GM12878 (cell line): ENCODE data around the gene KDM6B. TPM values are rescaled to one million over a fixed set of nuclear protein-coding genes. Genes with fewer than 3 reads are reported as not detected.
A peak's percentile ranks its signal among the peaks of the same experiment; 100 is the strongest.

Experiments used
- ATAC-seq: fragments of 200-7000 bp; cut with Tn5 transposase; 3 replicates; pipeline ENCODE4 v1.9.1; 2020; ENCODE audit warnings: mild to moderate bottlenecking, moderate library complexity
- BruUV-seq: library from RNA; stranded (reverse); fragments of 400-500 nt; replicated peaks from 2 replicates; lab custom pipeline; 2021; lab: Mats Ljungman, UMichigan
- CTCF ChIA-PET: fragments of 300-600 bp; sonication (Branson Sonifier 250); formaldehyde crosslinking; extraction: SDS; loops from one replicate; lab custom pipeline; 2021; ENCODE audit warnings: inconsistent platforms; lab: Yijun Ruan, JAX
- POLR2A ChIA-PET: fragments of 350-600 bp; formaldehyde crosslinking; extraction: SDS; loops from one replicate; lab custom pipeline; 2021; ENCODE audit warnings: inconsistent platforms; lab: Charles Lee
- RAD21 ChIA-PET: fragments of 300-600 bp; sonication (Branson Sonifier 250); formaldehyde crosslinking; loops from one replicate; lab custom pipeline; 2023; ENCODE audit warnings: antibody characterized with exemption; ENCODE audit not compliant: unreplicated experiment; lab: Charles Lee
- SMC1A ChIA-PET: fragments of 300-600 bp; sonication (Branson Sonifier 250); formaldehyde crosslinking; loops from one replicate; lab custom pipeline; 2023; ENCODE audit not compliant: unreplicated experiment, uncharacterized antibody; lab: Charles Lee
- DNase-seq: peaks from one replicate; pipeline ENCODE4 v3.0.0-alpha.2; 2011; ENCODE audit warnings: low read depth, low spot score
- FAIRE-seq: peaks from 3 replicates; lab custom pipeline; 2011; peaks lifted over from hg19 to GRCh38; lab: Jason Lieb, UNC
- H2AFZ ChIP-seq: 2 replicates; pipeline ENCODE4 v1.6.0; 2011; ENCODE audit warnings: low read depth, low read length, control low read depth; ENCODE audit not compliant: control insufficient read depth
- H3K27ac ChIP-seq: 2 replicates; pipeline ENCODE4 v1.5.1; 2011; ENCODE audit warnings: control low read depth; ENCODE audit not compliant: control insufficient read depth, insufficient read depth
- H3K27me3 ChIP-seq, 2 experiments: replicated peaks in 1 of 2; 2 replicates each; pipeline versions ENCODE4 v1.6.0 to v1.6.1; 2011; ENCODE audit warnings: low read length in 1 of 2; ENCODE audit not compliant: control insufficient read depth in 2 of 2, insufficient read depth in 2 of 2
- H3K36me3 ChIP-seq, 2 experiments: 2 replicates each; pipeline ENCODE4 v1.5.1; 2011; ENCODE audit warnings: low read length in 1 of 2; ENCODE audit not compliant: control insufficient read depth in 2 of 2, insufficient read depth in 2 of 2
- H3K4me1 ChIP-seq: 2 replicates; pipeline ENCODE4 v1.6.1; 2011; ENCODE audit warnings: mild to moderate bottlenecking, low read length, moderate library complexity, mixed read lengths; ENCODE audit not compliant: control insufficient read depth, insufficient read depth
- H3K4me2 ChIP-seq: 2 replicates; pipeline ENCODE4 v1.6.0; 2011; ENCODE audit warnings: control low read depth; ENCODE audit not compliant: control insufficient read depth, insufficient read depth
- H3K4me3 ChIP-seq: fragments of 200-600 bp; sonication (generic); 2 replicates; pipeline ENCODE4 v1.5.1; 2016
- H3K79me2 ChIP-seq: 2 replicates; pipeline ENCODE4 v1.6.0; 2011; ENCODE audit warnings: low read length; ENCODE audit not compliant: control insufficient read depth, insufficient read depth
- H3K9ac ChIP-seq: 2 replicates; pipeline ENCODE4 v1.8.0; 2011; ENCODE audit warnings: low read length, control low read depth, mixed read lengths; ENCODE audit not compliant: control insufficient read depth, insufficient read depth
- H3K9me3 ChIP-seq: replicated peaks from 3 replicates; pipeline ENCODE4 v1.5.1; 2011; ENCODE audit warnings: mild to moderate bottlenecking, low read length; ENCODE audit not compliant: control insufficient read depth, insufficient read depth
- H4K20me1 ChIP-seq: 2 replicates; pipeline ENCODE4 v1.6.0; 2011; ENCODE audit not compliant: control insufficient read depth, insufficient read depth
- ASH2L ChIP-seq: fragments of 300-600, 200-600 bp; sonication (generic); IDR thresholded peaks from 2 replicates; pipeline ENCODE4 v1.6.1; 2017; ENCODE audit warnings: low read depth, mild to moderate bottlenecking, borderline replicate concordance
- BHLHE40 ChIP-seq, 2 experiments: fragments of 450-650 bp in 1 of 2; IDR thresholded peaks; 2 replicates each; pipeline ENCODE4 v1.6.1; 2011 to 2017; ENCODE audit warnings: low read depth in 2 of 2, borderline replicate concordance in 1 of 2, improper control_type of control experiment in 1 of 2, low read length in 1 of 2, mild to moderate bottlenecking in 1 of 2
- CREM ChIP-seq: IDR thresholded peaks from 2 replicates; pipeline ENCODE4 v1.6.1; 2014; ENCODE audit warnings: antibody characterized with exemption, low read depth
- EZH2 ChIP-seq: IDR thresholded peaks from 2 replicates; pipeline ENCODE4 v1.6.1; 2012; ENCODE audit warnings: low read depth, mild to moderate bottlenecking, control low read depth, inconsistent platforms, low read length, borderline replicate concordance; ENCODE audit not compliant: control insufficient read depth
- HDAC6 ChIP-seq: fragments of 200-600 bp; sonication (generic); IDR thresholded peaks from one replicate; pipeline ENCODE4 v1.8.0; 2017; ENCODE audit warnings: antibody characterized with exemption; ENCODE audit not compliant: unreplicated experiment
- HDGF ChIP-seq: fragments of 450-650 bp; IDR thresholded peaks from 2 replicates; pipeline ENCODE4 v1.6.1; 2016; ENCODE audit warnings: antibody characterized with exemption
- IRF3 ChIP-seq: fragments of 450-650 bp; IDR thresholded peaks from 2 replicates; pipeline ENCODE4 v1.6.1; 2014; ENCODE audit warnings: mild to moderate bottlenecking
- NFYA ChIP-seq: IDR thresholded peaks from 2 replicates; pipeline ENCODE4 v1.6.1; 2011; ENCODE audit warnings: low read depth, mild to moderate bottlenecking, low read length, improper control_type of control experiment, borderline replicate concordance
- NR2F1 ChIP-seq: fragments of 450-650 bp; conservative IDR thresholded peaks from 2 replicates; pipeline ENCODE4 v1.6.1; 2017; ENCODE audit warnings: mild to moderate bottlenecking
- PAX8 ChIP-seq: fragments of 450-650 bp; IDR thresholded peaks from 2 replicates; pipeline ENCODE4 v1.6.1; 2017; ENCODE audit warnings: mild to moderate bottlenecking, moderate library complexity
- TBL1XR1 ChIP-seq: IDR thresholded peaks from 2 replicates; pipeline ENCODE4 v1.6.1; 2012; ENCODE audit warnings: low read depth, low read length, improper control_type of control experiment
- TCF7 ChIP-seq: IDR thresholded peaks from 2 replicates; pipeline ENCODE4 v1.6.1; 2014; ENCODE audit warnings: antibody characterized with exemption, borderline replicate concordance
- ZNF207 ChIP-seq: fragments of 450-650 bp; IDR thresholded peaks from 2 replicates; pipeline ENCODE4 v1.6.1; 2014; ENCODE audit warnings: antibody characterized with exemption, mild to moderate bottlenecking, borderline replicate concordance
- ZNF274 ChIP-seq: IDR thresholded peaks from one replicate; pipeline ENCODE4 v1.8.0; 2011; ENCODE audit not compliant: insufficient read length, insufficient read depth
- ZNF384 ChIP-seq: IDR thresholded peaks from 2 replicates; pipeline ENCODE4 v1.6.1; 2012; ENCODE audit warnings: low read depth, mild to moderate bottlenecking, low read length, improper control_type of control experiment, borderline replicate concordance
- WGBS: methylation state at CpG from one replicate; pipeline ENCODE4 v1.1.6; 2016; ENCODE audit warnings: low lambda C conversion rate; ENCODE audit not compliant: insufficient replicate concordance, insufficient coverage; ENCODE audit errors: missing lambda C conversion rate; 5-methylcytosine and 5-hydroxymethylcytosine counted together
- in situ Hi-C: fragments of 300-500 bp; cut with MboI; formaldehyde crosslinking; loops from 9 replicates; pipeline ENCODE4 v1.14.3; 2018; ENCODE audit warnings: mixed read lengths
- intact Hi-C: fragments of 100-400 bp; cut with micrococcal nuclease; formaldehyde crosslinking; loops from one replicate; pipeline ENCODE4 v1.14.2; 2022; ENCODE audit not compliant: unreplicated experiment
- polyA plus RNA-seq, 11 experiments: library from polyadenylated mRNA; depleted of rRNA in 4 of 11; unstranded in 6 of 11; stranded (reverse) in 5 of 11; fragments of >200 nt; fragmentation: Nextera tagmentation in 4 of 11; fragmentation: Illumina TruSeq in 1 of 11; extraction: Ambion mirVana in 4 of 11; extraction: Trizol in 1 of 11; gene quantifications; 1 replicate in 1 of 11; 2 replicates in 10 of 11; pipeline versions ENCODE4 v1.2.1 to v1.2.3, GENCODE V29; 2011 to 2016; ENCODE audit warnings: inconsistent platforms in 2 of 11, missing spikeins in 2 of 11, low read depth in 1 of 11
- total RNA-seq, 4 experiments: library from RNA; depleted of rRNA in 3 of 4; stranded (reverse); fragments of >200 nt in 3 of 4; fragmentation: Illumina TruSeq in 1 of 4; extraction: Trizol in 1 of 4; gene quantifications; 2 replicates each; pipeline versions ENCODE4 v1.2.1 to v1.2.3, GENCODE V29; 2013 to 2021

KDM6B gene
- total and polyA plus RNA-seq, 10 of the 15 experiments (the other 5 are each of a cell fraction or from before 2014, with no cell fraction given): 0.05 to 33.5 (median 2.3) TPM

- TF ChIP-seq TCF7 (no peak), IRF3 (no peak), NFYA (no peak), ZNF207 (no peak)
- TF ChIP-seq, all 136 proteins: peak for 46
Observed at GRCh38 chr17:7843536-7844291, 9.7 kb downstream of the KDM6B start (continued).

GRCh38 chr17:7844292-7845154 lies 10.5 kb downstream of the KDM6B start:
- H3K9ac ChIP-seq: peak overlapping the region; percentile 96
- no peaks in the 10 kb centered on the region; the same call in 1 of the 2 replicates for H4K20me1 ChIP-seq
- H3K4me1 ChIP-seq: peaks cover 26% of the 10 kb centered on the region
- peak overlapping the region; percentile 51 for H2AFZ ChIP-seq
- intact Hi-C loops (loop anchor here (1.0 kb wide), 1 partner anchor 9 kb away; no protein-coding TSS in a partner anchor), in situ Hi-C loops (no loop called here)
- peaks cover 5 to 17% of the 10 kb centered on the region in 2 experiments; a peak in 3 of 4 replicates for H3K36me3 ChIP-seq
- peak overlapping the region; percentile 92 for H3K4me3 ChIP-seq
- no peaks in the 10 kb centered on the region for H3K27me3 ChIP-seq
- peak; percentile 68 for DNase-seq
- TSS peak; percentile 73 for BruUV-seq
- peak overlapping the region; percentile 100 for H3K4me2 ChIP-seq
- 1% methylated on average over 63 of the region's 71 CpGs for WGBS
- ChIA-PET CTCF (interaction anchor here (0.6 to 5.7 kb wide), 11 partner anchors 10 to 274 kb away, joined by 3 to 57 read pairs (median 5); partner anchors contain the start of genes CYB5D1, KDM6B, NAA38 and TP53), RAD21 (interaction anchor here (0.6 to 3.7 kb wide), 11 partner anchors 10 to 145 kb away, joined by 3 to 36 read pairs (median 4); partner anchors contain the start of genes KDM6B and NAA38), POLR2A (interaction anchor here (0.8 to 4.1 kb wide), 8 partner anchors 10 to 159 kb away, joined by 3 to 49 read pairs (median 3); partner anchors contain the start of genes CYB5D1, KDM6B and NAA38), SMC1A (interaction anchor here (0.7 to 1.8 kb wide), 6 partner anchors 10 to 275 kb away, joined by 3 to 22 read pairs (median 4); partner anchors contain the start of gene KDM6B)
- H3K79me2 ChIP-seq: peaks cover 41% of the 10 kb centered on the region
- peak overlapping the region; percentile 95 for H3K27ac ChIP-seq
- FAIRE-seq: peak; percentile 95
- ATAC-seq: peak; percentile 73
- no peaks in the 10 kb centered on the region for H3K9me3 ChIP-seq
- TF ChIP-seq HDAC6 (peak; percentile 59), ASH2L (no peak), BHLHE40 (IDR thresholded peaks at IDR 0.05; ENCODE audit: borderline replicate concordance in 1 of 2, low read depth in 2 of 2, low read length in 1 of 2) (peak in 1 of 2 experiments; percentile 53; a peak in 1 of 4 replicates), TBL1XR1 (no peak; the same call in 1 of the 2 replicates), IRF3 (peak; percentile 71), TCF7 (no peak), CREM (peak; percentile 68), PAX8 (no peak), ZNF274 (no peak), EZH2 (no peak), ZNF384 (no peak), NR2F1 (peak; percentile 96), HDGF (peak; percentile 63)
